ENCODE measurements around the gene PACRG. TPM values are rescaled to one million over a fixed set of nuclear protein-coding genes. Genes with fewer than 3 reads are reported as not detected.

The PACRG gene
- total and polyA plus RNA-seq, 12 donors, result 2.1 to 34.6 (median 10.0) TPM

DNA sequence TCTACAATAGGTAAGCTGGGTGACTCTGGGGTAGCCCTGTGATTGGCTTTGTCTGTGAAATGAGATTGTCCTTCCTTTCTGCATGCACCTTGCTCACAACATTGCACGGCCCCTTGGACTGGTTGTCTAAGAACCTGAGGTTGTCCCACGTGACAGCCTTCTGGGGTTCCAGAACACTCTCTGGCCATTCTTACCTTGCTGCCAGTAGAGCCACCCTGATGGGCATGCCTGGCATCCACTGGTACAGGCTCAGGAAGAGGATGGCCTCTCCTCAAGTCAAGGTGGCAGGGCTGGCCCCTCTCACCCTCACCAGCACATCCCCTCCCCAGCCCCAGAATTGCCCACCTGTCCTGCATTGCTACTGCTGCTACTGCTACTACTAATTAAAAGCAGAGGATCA, 335.0 kb downstream of the PACRG start:
- no peaks in the 10 kb centered on the region for H3K27me3 ChIP-seq
- 91 to 94% methylated on average over 2 of the region's 2 CpGs for WGBS, 2 donors
- TF ChIP-seq, protein P1, sequence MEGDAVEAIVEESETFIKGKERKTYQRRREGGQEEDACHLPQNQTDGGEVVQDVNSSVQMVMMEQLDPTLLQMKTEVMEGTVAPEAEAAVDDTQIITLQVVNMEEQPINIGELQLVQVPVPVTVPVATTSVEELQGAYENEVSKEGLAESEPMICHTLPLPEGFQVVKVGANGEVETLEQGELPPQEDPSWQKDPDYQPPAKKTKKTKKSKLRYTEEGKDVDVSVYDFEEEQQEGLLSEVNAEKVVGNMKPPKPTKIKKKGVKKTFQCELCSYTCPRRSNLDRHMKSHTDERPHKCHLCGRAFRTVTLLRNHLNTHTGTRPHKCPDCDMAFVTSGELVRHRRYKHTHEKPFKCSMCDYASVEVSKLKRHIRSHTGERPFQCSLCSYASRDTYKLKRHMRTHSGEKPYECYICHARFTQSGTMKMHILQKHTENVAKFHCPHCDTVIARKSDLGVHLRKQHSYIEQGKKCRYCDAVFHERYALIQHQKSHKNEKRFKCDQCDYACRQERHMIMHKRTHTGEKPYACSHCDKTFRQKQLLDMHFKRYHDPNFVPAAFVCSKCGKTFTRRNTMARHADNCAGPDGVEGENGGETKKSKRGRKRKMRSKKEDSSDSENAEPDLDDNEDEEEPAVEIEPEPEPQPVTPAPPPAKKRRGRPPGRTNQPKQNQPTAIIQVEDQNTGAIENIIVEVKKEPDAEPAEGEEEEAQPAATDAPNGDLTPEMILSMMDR (IDR thresholded peaks at IDR 0.05), result no peak

DNA sequence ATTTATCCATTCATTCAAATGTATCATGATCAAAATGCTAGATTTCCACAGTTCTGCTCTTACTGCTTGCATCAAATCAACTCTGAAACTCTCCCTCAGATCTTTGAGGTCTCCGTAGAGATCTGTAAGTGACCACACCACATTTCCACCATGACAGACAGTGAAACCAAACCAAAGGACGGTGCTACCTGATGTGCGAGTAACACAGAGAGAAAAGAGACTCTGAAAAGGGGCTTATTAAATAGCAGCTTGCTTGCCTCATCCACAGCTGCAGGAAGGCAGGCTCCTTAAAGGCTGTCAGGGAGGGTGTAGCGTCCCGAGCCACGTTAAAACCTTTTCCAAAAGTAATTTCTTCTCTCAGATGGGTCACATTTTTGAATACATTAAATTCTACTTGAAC, 335.8 kb downstream of the PACRG start:
- H3K27ac ChIP-seq, result no peak overlapping the region
- no peaks in the 10 kb centered on the region for H3K36me3 ChIP-seq
- peaks cover 0 to 10% (median 0%) of the 10 kb centered on the region in 9 donors for H3K4me1 ChIP-seq
- intact Hi-C loops (cut with DNase I), result no loop called here
- peaks cover 0 to 13% (median 0%) of the 10 kb centered on the region in 11 donors for H3K9me3 ChIP-seq
- H3K27me3 ChIP-seq, result no peaks in the 10 kb centered on the region
- DNase-seq (no peak), ATAC-seq (no peak)
- H3K4me3 ChIP-seq, result no peak overlapping the region
- 79 to 88% methylated on average over 6 of the region's 6 CpGs for WGBS, 2 donors
- TF ChIP-seq, protein P1 (IDR thresholded peaks at IDR 0.05), result no peak

More for the DNA sequence above, 335.0 kb downstream of the PACRG start:
- DNase-seq, result no peak
- intact Hi-C loops (cut with DNase I), result no loop called here
- Histone ChIP-seq H3K4me3 (no peak overlapping the region), H3K36me3 (no peaks in the 10 kb centered on the region), H3K4me1 (peaks cover 0 to 10% (median 0%) of the 10 kb centered on the region in 9 donors), H3K9me3 (peaks cover 0 to 13% (median 0%) of the 10 kb centered on the region in 11 donors), H3K27ac (no peak overlapping the region)
- ATAC-seq, result no peak

DNA sequence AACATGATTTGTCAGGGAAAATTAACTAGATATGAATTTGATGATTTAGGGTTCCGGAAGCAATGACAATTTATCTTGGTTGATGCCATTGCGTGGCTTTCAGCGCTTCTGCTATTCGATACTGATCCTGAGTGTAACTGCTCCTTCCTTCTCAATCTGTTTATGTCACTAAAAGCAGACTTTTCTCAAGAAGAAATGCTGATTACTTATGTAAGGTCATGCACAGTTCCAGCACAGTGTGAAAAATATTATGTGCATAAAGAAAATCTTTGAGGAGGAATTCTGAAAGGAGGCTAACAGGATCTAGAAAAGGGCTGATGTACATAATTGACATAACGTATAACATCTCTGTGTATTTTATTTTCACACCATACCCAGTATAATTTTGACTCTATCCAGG, 336.6 kb downstream of the PACRG start:
- peaks cover 0 to 10% (median 0%) of the 10 kb centered on the region in 9 donors for H3K4me1 ChIP-seq
- H3K9me3 ChIP-seq, result peaks cover 0 to 13% (median 0%) of the 10 kb centered on the region in 11 donors
- no peaks in the 10 kb centered on the region for H3K36me3 ChIP-seq
- 88 to 96% methylated on average over 5 of the region's 5 CpGs for WGBS, 2 donors
- no peak overlapping the region for H3K4me3 ChIP-seq
- intact Hi-C loops (cut with DNase I), result no loop called here
- no peak for DNase-seq
- TF ChIP-seq, protein P1 (IDR thresholded peaks at IDR 0.05), result no peak
- no peak for ATAC-seq
- no peak overlapping the region for H3K27ac ChIP-seq
- H3K27me3 ChIP-seq, result no peaks in the 10 kb centered on the region

DNA sequence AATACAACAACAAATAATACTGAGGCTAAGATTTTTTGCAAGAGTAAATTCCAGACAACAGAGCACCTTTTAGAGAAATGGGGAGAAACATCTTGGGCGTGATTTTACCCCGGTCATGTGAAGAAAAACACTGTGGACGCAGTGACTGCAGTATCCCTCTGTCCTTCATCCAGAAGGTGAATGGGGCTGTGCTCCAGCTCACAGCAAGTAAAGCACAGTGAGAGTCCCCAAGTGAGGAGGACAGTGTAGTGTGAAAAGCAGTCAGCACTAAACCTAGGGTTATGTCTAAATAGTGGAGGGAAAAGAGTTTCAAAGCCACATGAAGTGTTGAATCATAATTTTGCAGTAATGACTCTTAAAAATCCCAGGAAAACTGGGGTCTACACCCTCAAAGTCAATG, 338.4 kb downstream of the PACRG start:
- no peaks in the 10 kb centered on the region for H3K27me3 ChIP-seq
- DNase-seq (no peak), ATAC-seq (peak in 1 of 8 donors; percentile 53)
- peak overlapping the region in 1 of 10 donors; percentile 2 for H3K27ac ChIP-seq
- 81 to 87% methylated on average over 3 of the region's 3 CpGs for WGBS, 2 donors
- peaks cover 0 to 10% (median 0%) of the 10 kb centered on the region in 9 donors for H3K4me1 ChIP-seq
- peak overlapping the region in 1 of 10 donors; percentile 14 for H3K4me3 ChIP-seq
- TF ChIP-seq, protein P1 (IDR thresholded peaks at IDR 0.05), result no peak
- H3K36me3 ChIP-seq, result no peaks in the 10 kb centered on the region
- peaks cover 0 to 11% (median 0%) of the 10 kb centered on the region in 11 donors for H3K9me3 ChIP-seq
- intact Hi-C loops (cut with DNase I), result no loop called here

Measured in heart right ventricle (tissue), 16 donors.